GM23338 (cell line): ENCODE data around the gene BICD2. TPM values are rescaled to one million over a fixed set of nuclear protein-coding genes. Genes with fewer than 3 reads are reported as not detected.

ENCODE experiments used
- ATAC-seq: fragments of 200-7000 bp; cut with Tn5 transposase; 3 replicates; pipeline ENCODE4 v1.9.1; 2020
- DNase-seq: peaks from one replicate; pipeline ENCODE4 v3.0.0-alpha.2; 2015; ENCODE audit warnings: low spot score
- H2AFZ ChIP-seq: fragments of 200-600 bp; sonication (generic); 2 replicates; pipeline ENCODE4 v1.8.0; 2016; ENCODE audit warnings: antibody characterized with exemption, mild to moderate bottlenecking, moderate library complexity
- H3F3A ChIP-seq: fragments of 200-600 bp; sonication (generic); replicated peaks from 2 replicates; pipeline ENCODE4 v1.8.0; 2017; ENCODE audit warnings: antibody characterized with exemption, mixed run types, low read depth
- H3K27ac ChIP-seq: fragments of 200-600 bp; sonication (generic); 2 replicates; pipeline ENCODE4 v1.6.1; 2016; ENCODE audit warnings: low read depth
- H3K27me3 ChIP-seq: fragments of 200-600 bp; sonication (generic); 2 replicates; pipeline ENCODE4 v1.8.0; 2016; ENCODE audit warnings: mild to moderate bottlenecking, mixed run types, moderate library complexity; ENCODE audit not compliant: insufficient read depth
- H3K36me3 ChIP-seq: fragments of 200-600 bp; sonication (generic); 2 replicates; pipeline ENCODE4 v1.8.0; 2016; ENCODE audit warnings: mild to moderate bottlenecking; ENCODE audit not compliant: insufficient read depth
- H3K4me1 ChIP-seq: fragments of 200-600 bp; sonication (generic); 2 replicates; pipeline ENCODE4 v1.8.0; 2016; ENCODE audit warnings: mild to moderate bottlenecking, moderate library complexity; ENCODE audit not compliant: insufficient read depth
- H3K4me2 ChIP-seq: fragments of 200-600 bp; sonication (generic); 2 replicates; pipeline ENCODE4 v1.7.1; 2017; ENCODE audit warnings: mixed run types
- H3K4me3 ChIP-seq: fragments of 200-600 bp; sonication (generic); 2 replicates; pipeline ENCODE4 v1.6.1; 2016; ENCODE audit warnings: mixed run types
- H3K79me2 ChIP-seq: fragments of 200-600 bp; sonication (generic); replicated peaks from 2 replicates; pipeline ENCODE4 v1.8.0; 2017; ENCODE audit warnings: mild to moderate bottlenecking; ENCODE audit not compliant: insufficient read depth
- H3K9me2 ChIP-seq: fragments of 200-600 bp; sonication (generic); 2 replicates; pipeline ENCODE4 v1.8.0; 2017; ENCODE audit not compliant: insufficient read depth
- H4K20me1 ChIP-seq: fragments of 200-600 bp; sonication (generic); replicated peaks from 2 replicates; pipeline ENCODE4 v1.8.0; 2017; ENCODE audit warnings: mild to moderate bottlenecking; ENCODE audit not compliant: insufficient read depth
- H3K27ac Mint-ChIP-seq: 2 replicates; pipeline ENCODE4 v1.8.0; 2020; ENCODE audit warnings: inconsistent platforms, mild to moderate bottlenecking, moderate library complexity, mixed read lengths
- H3K27me3 Mint-ChIP-seq: 3 replicates; pipeline ENCODE4 v1.8.0; 2022; ENCODE audit warnings: low read depth, mild to moderate bottlenecking, moderate library complexity, mixed read lengths, inconsistent platforms; ENCODE audit not compliant: insufficient read depth, poor library complexity
- H3K36me3 Mint-ChIP-seq: 3 replicates; pipeline ENCODE4 v1.8.0; 2021; ENCODE audit warnings: low read depth, mild to moderate bottlenecking, inconsistent platforms, moderate library complexity, mixed read lengths
- H3K4me1 Mint-ChIP-seq: 3 replicates; pipeline ENCODE4 v1.8.0; 2020; ENCODE audit warnings: mild to moderate bottlenecking, inconsistent platforms, mixed read lengths
- H3K4me3 Mint-ChIP-seq: 3 replicates; pipeline ENCODE4 v1.8.0; 2021; ENCODE audit warnings: moderate library complexity, mild to moderate bottlenecking, inconsistent platforms, mixed read lengths
- H3K9me3 Mint-ChIP-seq: 3 replicates; pipeline ENCODE4 v1.8.0; 2020; ENCODE audit warnings: moderate library complexity, mild to moderate bottlenecking, inconsistent platforms, mixed read lengths
- CREB1 ChIP-seq: fragments of 250-450 bp; sonication (Bioruptor Pico); IDR thresholded peaks from 2 replicates; pipeline ENCODE4 v1.5.0; 2020; ENCODE audit warnings: low read depth, mild to moderate bottlenecking, moderate library complexity
- CTCF ChIP-seq, 2 experiments: fragments of 200-600 bp in 1 of 2; sonication (generic) in 1 of 2; conservative IDR thresholded peaks; 2 replicates each; pipeline versions ENCODE4 v1.5.1 to v1.6.1; 2016 to 2017; ENCODE audit warnings: antibody characterized with exemption in 2 of 2, low read depth in 2 of 2, mild to moderate bottlenecking in 2 of 2, moderate library complexity in 1 of 2
- ETS1 ChIP-seq: IDR thresholded peaks from 2 replicates; pipeline ENCODE4 v1.6.1; 2016; ENCODE audit warnings: antibody characterized with exemption
- EZH2phosphoT487 ChIP-seq: fragments of 200-600 bp; sonication (generic); IDR thresholded peaks from one replicate; pipeline ENCODE4 v1.8.1; 2018; ENCODE audit warnings: antibody characterized with exemption; ENCODE audit not compliant: unreplicated experiment
- JUNB ChIP-seq: IDR thresholded peaks from one replicate; pipeline ENCODE4 v1.6.1; 2016; ENCODE audit warnings: antibody characterized with exemption; ENCODE audit not compliant: unreplicated experiment
- NANOG ChIP-seq: IDR thresholded peaks from 2 replicates; pipeline ENCODE4 v1.6.1; 2016; ENCODE audit warnings: antibody characterized with exemption, borderline replicate concordance
- POLR2AphosphoS5 ChIP-seq: IDR thresholded peaks from 2 replicates; pipeline ENCODE4 v1.6.1; 2016; ENCODE audit warnings: antibody characterized with exemption, low read depth
- REST ChIP-seq: IDR thresholded peaks from one replicate; pipeline ENCODE4 v1.6.1; 2018; ENCODE audit warnings: antibody characterized with exemption; ENCODE audit not compliant: unreplicated experiment
- ZNF331 ChIP-seq: fragments of 250-450 bp; sonication (Bioruptor Pico); IDR thresholded peaks from 2 replicates; pipeline ENCODE4 v1.5.0; 2020; ENCODE audit warnings: low read depth, mild to moderate bottlenecking, moderate library complexity
- ZNF462 ChIP-seq: fragments of 250-450 bp; sonication (Bioruptor Pico); IDR thresholded peaks from 2 replicates; pipeline ENCODE4 v1.5.0; 2020; ENCODE audit warnings: mild to moderate bottlenecking, moderate library complexity
- polyA plus RNA-seq: library from polyadenylated mRNA; unstranded; fragments of >200 nt; fragmentation: Nextera tagmentation; extraction: Ambion mirVana; gene quantifications from 2 replicates; pipeline ENCODE4 v1.2.1, GENCODE V29; 2016
- total RNA-seq: library from RNA; depleted of rRNA; stranded (reverse); fragments of >200 nt; shearing (Covaris generic); gene quantifications from 2 replicates; pipeline ENCODE4 v1.2.3, GENCODE V29; 2014

BICD2 gene
- total and polyA plus RNA-seq, 2 experiments from 2014 or later: 8.7 to 34.3 TPM

GRCh38 chr9:92770360-92770995 is 5.8 kb upstream of the BICD2 start:
- Histone ChIP-seq H3K27me3 (no peaks in the 10 kb centered on the region), H3K79me2 (no peaks in the 10 kb centered on the region), H3K4me1 (peaks cover 8% of the 10 kb centered on the region; the same call in 1 of the 2 replicates), H3K9me2 (0 out of 2 replicates have a peak, but pooled peaks cover 3% of the 10 kb centered on the region), H3K4me3 (no peak overlapping the region), H3K27ac (no peak overlapping the region), H3K36me3 (no peaks in the 10 kb centered on the region), H4K20me1 (no peaks in the 10 kb centered on the region), H3K4me2 (no peak overlapping the region), H2AFZ (peak overlapping the region; percentile 84), H3F3A (peaks cover 4% of the 10 kb centered on the region; the same call in 1 of the 2 replicates)
- Mint-ChIP-seq H3K27me3 (peaks cover 8% of the 10 kb centered on the region), H3K9me3 (no peaks in the 10 kb centered on the region), H3K27ac (peak overlapping the region; percentile 86), H3K36me3 (no peaks in the 10 kb centered on the region; the same call in 2 of the 3 replicates), H3K4me1 (peaks cover 20% of the 10 kb centered on the region), H3K4me3 (no peak overlapping the region)
- TF ChIP-seq JUNB: no peak
- TF ChIP-seq EZH2phosphoT487: no peak
- TF ChIP-seq POLR2AphosphoS5: no peak
- TF ChIP-seq NANOG: no peak
- no peak; a peak in 1 of 4 replicates for TF ChIP-seq CTCF (conservative IDR thresholded peaks at IDR 0.05; ENCODE audit: low read depth in 2 of 2)
- TF ChIP-seq ETS1: no peak
- TF ChIP-seq ZNF331 (CRISPR knock-in tag): no peak
- no peak for TF ChIP-seq ZNF462 (CRISPR knock-in tag)
- TF ChIP-seq REST: no peak
- TF ChIP-seq CREB1 (CRISPR knock-in tag): no peak
- peak; percentile 61 for DNase-seq
- peak; percentile 75 for ATAC-seq
